Gastroesophageal sphincter (tissue), 3 donors: Measurements from ENCODE around the gene NAPSA.

Experiments
- CTCF ChIP-seq, 4 experiments: fragments of 200-600 bp in 2 of 4; fragments of 450-650 bp in 2 of 4; sonication (generic) in 1 of 4; IDR thresholded peaks; one replicate each; pipeline ENCODE4 v1.5.1; 2017 to 2019; ENCODE audit warnings: antibody characterized with exemption in 4 of 4, mild to moderate bottlenecking in 2 of 4, moderate library complexity in 2 of 4
- EP300 ChIP-seq: sonication (generic); formaldehyde crosslinking; IDR thresholded peaks from one replicate; pipeline ENCODE4 v1.6.1; 2017; ENCODE audit warnings: antibody characterized with exemption, mild to moderate bottlenecking
- POLR2A ChIP-seq, 2 donors: fragments of 450-650 bp; IDR thresholded peaks; one replicate each; pipeline ENCODE4 v1.6.1; 2017; ENCODE audit warnings: antibody characterized with exemption in 2 of 2, mild to moderate bottlenecking in 2 of 2, moderate library complexity in 1 of 2
- POLR2AphosphoS5 ChIP-seq: sonication (generic); formaldehyde crosslinking; IDR thresholded peaks from one replicate; pipeline ENCODE4 v1.6.1; 2017; ENCODE audit warnings: antibody characterized with exemption

GRCh38 chr19:50320596-50320995, 44.8 kb downstream of the NAPSA start:
- TF ChIP-seq CTCF (IDR thresholded peaks at IDR 0.05) (no peak), EP300 (no peak), POLR2A (IDR thresholded peaks at IDR 0.05) (no peak), POLR2AphosphoS5 (no peak)
